GM19397 (cell line): ENCODE data around the gene AOX1.
"Not testable (repeated sequence)": the region's sequence is repeated elsewhere in the genome, so short reads cannot be mapped to it uniquely, and the experiment has no call there.

Experiments
- ATAC-seq: cut with Tn5 transposase; IDR thresholded peaks from one replicate; pipeline ENCODE4 v1.9.1; 2021; ENCODE audit warnings: mild to moderate bottlenecking, moderate library complexity; ENCODE audit not compliant: unreplicated experiment

Gene AOX1

DNA sequence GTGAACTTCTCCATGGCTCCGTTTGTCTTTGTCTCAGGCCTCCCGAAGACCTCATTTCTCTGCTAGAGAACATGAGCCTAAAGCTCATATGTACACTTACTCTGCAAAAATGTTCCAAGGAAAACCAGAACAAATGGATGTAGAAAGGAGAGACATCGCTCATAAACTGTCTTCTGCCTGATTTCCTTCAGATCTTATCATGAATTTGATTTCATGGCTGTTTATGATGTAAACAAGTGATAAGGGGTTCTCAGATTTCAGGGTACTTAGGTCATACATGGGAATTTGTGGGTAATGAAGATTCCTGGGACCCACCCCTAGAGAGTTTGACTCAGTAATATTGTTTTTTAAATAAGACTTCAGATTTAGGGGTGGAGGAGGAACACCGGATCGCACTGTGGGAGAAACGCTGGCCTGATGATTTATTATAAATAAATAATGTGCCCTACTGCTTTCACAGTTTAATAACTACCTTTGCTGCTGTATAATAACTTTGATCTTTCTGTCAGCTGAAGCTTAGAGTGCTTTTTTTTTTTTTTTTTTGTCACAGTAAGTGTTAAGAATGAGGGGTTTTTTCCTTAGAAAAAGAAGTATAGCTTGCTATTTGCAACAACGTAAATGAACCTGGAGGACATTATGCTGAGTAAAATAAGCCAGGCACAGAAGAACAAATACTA, 14.9 kb downstream of the AOX1 start:
- no peak for ATAC-seq

DNA sequence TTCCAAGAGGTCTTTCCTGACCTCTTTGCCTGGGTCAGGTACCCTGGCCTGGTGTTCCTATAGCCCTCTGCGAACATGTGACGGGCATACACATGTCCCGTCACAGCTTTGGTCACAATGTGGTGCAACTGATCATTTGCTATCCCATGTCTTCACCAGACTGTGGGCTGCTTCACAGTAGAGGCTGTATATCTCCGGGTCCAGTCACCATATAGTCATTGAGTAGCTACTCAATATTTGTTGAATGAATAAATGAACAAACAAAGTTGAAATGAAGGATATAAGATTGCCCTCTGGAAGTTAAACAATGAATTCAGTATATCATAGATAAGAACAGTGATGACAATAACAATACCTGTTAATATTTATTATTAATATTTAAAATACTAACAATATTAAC, 16.8 kb downstream of the AOX1 start:
- no peak for ATAC-seq

DNA sequence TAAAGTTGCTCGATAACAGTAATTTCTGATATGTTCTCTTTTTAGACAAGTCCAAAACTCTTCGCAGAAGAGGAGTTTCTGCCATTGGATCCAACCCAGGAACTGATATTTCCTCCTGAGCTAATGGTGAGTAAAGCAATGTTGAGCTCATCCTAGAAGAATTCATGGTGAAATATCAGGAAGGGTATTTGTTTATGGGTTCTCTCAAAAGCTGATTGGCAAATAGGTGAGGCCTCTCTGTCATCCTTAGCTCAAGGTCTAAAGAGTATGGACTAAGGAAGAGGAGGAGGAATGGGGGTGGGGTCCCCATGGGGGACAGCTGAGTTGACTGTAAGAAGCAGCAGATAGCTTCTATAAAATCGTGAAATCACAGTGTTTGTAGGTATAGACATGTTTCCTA, 18.2 kb downstream of the AOX1 start:
- ATAC-seq, result no peak

DNA sequence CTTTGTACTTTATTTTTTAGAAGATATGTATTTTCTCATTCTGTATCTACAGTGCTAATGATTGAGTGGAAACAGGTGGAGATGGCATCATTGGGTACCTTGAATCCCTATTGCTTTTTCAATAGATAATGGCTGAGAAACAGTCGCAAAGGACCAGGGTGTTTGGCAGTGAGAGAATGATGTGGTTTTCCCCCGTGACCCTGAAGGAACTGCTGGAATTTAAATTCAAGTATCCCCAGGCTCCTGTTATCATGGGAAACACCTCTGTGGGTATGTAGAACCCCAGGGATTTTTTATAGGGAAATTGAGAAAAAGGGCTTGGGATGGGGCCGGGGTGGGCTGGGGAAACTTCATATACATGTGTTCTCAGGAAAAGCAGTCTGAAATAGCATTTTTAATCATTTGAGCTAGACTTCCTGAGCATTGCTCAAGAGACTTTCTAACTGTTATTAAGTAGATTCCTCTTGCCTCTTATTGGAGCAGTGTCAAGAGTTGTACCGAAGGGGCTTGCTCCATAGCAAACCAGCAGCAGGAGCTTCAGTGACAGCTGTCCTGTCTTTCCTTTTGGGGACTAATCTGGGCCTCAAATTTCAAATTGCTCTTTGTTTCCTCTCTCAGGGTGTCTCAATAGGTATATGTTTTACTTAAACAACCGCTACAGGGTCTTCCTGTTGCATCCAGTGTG, 18.9 kb downstream of the AOX1 start:
- ATAC-seq, result no peak

DNA sequence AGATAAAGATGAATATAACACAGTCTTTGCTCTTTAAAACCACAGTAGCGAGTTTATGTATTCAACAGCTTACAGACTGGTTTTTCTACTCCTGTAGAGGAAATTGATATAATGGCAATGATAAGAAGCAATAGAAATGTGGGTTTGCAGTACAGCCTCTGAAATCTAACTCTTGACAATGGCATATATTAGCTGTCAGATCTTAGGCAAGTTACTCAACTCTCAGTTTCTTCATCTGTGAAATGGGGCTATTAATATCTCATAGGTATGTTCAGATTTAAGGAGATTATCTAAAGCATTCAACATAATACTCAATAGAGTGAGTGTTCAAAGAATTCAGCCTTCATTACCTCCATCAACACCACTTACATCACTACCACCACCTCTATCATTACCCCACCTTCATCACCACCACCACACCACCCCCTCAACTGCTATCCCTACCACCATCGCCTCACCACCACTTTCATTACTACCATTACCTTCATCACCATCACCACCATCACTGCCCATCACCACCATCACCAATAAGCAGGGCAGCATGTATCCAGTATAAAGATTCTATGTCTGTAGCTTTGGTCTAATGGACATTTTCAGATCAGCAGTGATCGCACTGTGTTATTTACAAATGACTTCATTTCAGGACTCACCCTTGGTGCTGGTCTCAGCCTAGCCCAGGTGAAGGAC, 22.7 kb downstream of the AOX1 start:
- no peak for ATAC-seq

DNA sequence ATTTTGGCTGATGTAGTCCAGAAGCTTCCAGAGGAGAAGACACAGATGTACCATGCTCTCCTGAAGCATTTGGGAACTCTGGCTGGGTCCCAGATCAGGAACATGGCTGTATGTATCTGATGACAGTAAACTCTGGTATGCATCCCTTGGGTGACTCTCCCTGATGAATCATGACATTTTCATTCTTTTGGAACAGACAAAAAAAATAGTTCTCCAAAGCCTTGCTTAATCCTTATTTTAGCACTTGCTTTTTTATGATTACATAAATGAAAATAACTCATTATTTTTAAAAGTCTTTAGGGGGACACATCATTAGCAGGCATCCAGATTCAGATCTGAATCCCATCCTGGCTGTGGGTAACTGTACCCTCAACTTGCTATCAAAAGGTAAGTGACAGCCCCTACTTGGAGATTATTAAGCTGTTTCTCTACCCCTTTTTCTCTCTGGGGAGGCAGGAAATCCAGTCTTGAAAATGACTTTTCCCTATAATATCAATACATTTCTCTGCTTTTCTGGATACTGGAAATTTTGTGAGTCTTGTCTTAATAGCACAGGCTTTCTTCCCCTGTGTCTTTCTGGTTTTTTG, 23.3 kb downstream of the AOX1 start:
- no peak for ATAC-seq

DNA sequence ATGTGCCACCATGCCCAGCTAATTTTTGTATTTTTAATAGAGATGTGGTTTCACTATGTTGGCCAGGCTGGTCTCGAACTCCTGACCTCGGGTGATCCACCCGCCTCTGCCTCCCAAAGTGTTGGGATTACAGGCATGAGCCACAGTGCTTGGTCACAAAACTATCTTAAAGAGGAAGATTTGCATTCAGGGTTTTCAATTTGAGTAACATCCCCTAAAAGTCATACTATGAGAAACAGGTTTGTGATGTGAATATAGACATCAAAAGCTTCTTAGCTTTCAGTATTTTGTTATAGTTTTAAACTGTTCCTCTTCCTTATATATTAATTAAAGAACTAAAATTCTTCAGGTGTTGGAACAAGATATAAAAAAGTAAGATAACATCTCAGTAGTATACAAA, 24.4 kb downstream of the AOX1 start:
- ATAC-seq, result not testable (repeated sequence)

DNA sequence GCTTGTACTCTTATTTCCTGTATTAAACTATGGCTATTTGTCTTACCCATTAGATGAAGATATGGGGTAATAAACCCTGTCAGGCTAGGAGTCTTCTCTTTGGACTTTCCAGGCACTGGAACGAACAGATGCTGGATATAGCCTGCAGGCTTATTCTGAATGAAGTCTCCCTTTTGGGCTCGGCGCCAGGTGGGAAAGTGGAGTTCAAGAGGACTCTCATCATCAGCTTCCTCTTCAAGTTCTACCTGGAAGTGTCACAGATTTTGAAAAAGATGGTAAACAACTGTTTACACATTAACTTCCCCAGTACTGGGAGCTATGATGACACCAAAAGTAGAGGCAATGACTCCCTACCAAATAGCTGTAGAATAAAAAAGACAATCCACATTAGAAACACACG, 27.9 kb downstream of the AOX1 start:
- ATAC-seq, result no peak

DNA sequence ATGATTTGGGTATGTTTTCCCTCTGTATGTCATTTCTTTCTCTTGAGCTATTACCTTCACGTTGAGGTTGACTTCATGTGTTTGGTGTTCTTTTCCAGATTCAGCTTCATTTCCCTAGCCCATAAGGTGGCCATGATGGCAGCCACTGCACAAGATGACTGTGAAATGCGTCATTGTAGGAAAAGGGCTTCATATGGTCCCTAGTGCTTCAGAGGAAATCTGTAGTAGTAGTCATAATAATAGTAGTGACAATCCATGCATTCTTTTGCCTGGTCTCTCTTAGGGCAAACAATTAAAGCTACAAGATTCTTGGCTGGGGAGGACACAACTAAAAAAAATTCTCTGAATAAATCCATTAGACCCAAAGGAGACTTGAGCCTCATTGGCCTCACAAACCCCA, 28.4 kb downstream of the AOX1 start:
- ATAC-seq, result no peak

DNA sequence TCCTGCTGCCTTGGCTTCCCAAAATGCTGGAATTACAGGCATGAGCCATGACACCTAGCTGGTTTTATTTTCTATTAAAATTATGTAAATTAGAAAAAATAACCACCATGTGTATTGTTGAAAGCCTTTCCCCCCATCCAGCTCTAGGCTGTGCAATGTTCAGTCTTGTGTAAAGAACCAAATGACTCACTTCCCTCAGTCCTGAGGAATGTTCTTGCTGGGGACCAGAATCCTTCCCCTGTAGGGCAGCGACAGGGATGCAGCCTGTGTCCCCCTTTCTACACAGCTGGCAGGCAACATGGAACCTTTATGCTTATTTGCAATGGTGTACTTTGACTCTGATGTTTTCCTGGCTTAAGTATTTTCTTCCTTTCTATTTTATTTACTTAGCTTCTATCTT, 29.4 kb downstream of the AOX1 start:
- ATAC-seq, result no peak

DNA sequence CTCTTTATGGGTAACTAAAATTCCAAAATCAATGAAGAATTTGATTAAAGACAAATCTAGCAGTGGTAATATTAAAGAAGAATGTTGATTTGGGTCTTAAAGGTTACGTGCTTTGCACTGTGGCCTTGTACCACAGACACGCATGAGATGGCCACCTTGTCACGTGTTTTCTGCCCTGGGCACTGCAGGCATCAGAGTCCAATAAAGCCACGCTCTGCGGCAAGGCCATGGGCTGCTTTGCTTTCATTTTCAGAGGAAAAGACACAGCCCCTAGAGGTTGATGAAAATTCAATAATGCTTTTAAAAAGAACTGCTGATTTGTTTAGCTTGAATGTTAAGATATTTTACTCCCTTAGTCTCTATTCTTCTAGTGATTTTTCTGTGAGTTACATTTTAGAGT, 30.4 kb downstream of the AOX1 start:
- ATAC-seq, result no peak

DNA sequence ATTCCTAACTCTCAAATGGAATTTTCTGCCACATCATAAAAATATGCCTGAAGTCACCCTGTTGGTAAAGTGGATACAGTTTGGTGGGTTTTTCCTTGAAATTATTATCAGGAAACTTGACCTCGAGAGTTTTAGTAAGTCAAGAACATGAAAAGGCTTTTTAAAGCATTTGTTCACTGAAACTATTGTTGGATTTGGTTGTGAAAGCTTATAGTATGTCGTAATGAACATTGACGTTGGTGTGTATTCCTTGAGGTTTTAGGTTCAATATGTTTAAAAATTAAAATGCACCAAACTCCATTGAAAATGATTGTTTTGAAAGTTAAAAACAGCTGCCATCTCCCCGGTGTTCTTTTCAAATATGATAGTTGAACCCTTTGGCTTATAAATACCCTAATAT, 30.8 kb downstream of the AOX1 start:
- ATAC-seq, result no peak

DNA sequence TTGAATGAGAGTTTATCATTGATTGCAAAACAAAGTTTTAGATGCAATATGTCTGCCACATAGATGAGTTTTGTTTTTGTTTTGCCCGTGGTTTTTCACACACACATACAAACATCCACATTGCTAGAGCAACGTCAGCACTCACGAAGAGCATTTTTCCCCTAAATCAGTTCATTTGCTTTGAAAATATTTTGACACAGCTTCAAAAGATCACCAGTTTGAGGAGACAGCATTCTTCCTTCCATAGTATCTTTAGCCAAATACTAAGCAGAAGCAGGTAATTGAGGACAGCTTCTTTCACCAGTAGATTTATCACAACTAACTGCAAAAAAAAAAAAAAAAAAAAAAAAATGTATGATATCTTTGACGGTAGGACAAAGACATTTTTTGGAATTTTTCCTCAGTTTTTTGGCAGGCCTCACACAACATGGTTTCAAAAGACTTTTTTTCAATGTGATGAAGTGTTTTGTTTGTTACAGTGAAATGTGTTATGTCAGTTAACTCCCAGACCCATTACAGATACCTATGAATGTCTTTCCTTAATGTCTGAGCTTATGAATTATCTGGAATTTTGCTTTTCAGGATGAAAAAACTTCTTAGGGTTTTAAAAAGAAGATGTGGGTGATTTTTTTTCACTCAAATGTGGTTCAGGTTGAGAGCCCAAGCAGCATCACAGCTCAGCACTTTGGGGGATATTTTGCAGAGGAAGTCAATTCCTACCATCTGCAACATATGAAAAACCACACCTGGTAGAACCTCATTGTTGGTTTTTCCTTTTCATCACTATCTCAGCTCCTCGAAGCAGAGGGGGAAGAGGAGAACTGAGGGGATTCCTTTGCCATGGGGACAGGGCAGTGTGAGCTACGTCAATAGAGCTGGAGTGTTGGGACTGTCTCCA, 31.6 kb downstream of the AOX1 start:
- ATAC-seq, result no peak

DNA sequence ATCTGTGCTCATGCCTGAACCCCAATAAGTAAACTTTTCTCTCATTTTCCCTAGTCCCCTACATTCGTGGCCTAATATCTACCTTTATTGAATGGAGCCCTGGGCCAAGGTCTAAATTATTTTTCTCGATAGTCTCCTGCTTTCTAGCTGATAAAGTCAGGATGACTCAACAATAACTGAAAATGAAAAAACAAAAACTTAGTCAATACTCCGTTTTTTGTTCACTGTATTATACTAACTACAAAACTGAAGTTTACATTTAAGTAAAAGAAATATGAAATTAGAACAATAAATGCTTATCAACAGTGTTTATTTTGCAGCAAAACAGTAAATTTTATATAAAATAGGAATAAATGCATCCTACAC, 32.2 kb downstream of the AOX1 start:
- no peak for ATAC-seq

DNA sequence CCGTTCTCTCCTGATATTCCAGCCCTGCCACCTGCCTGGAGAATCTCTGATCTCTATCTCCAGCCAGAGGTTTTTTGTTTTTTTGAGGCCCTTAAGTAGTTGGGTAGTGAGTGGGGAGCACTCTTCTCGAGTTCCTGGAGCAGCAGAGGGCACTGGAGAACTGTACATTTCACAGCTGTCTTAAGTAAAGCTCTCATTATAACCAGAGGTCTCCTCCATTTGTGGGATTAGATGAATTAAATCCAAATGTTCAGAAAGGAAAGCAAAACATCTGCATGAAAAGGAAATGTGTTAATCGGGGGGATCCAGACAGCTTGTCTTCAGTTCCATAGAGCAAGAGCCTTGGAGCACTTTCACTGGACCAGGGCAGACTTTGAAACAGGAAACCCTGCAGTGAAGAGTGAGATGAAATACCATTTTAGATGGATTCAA, 32.8 kb downstream of the AOX1 start:
- ATAC-seq, result no peak

DNA sequence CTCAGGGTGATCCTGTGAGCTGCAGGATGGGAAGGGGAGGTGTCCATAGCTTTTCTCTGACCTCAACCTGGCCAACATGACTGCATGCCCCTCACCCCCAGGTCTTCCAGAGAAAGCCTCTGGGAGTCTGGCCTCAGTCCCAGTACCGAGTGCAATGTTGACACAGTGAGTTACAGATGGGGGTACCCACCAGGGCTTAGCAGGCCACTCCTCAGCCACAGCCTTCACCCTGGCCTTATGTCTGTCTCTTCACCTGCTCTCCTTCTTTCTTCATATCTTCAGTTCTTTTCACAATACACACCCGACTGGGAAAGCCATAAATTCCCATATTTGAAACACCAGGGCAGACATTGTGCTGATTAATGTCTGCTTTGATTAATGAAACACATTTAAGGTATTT, 33.5 kb downstream of the AOX1 start:
- no peak for ATAC-seq

DNA sequence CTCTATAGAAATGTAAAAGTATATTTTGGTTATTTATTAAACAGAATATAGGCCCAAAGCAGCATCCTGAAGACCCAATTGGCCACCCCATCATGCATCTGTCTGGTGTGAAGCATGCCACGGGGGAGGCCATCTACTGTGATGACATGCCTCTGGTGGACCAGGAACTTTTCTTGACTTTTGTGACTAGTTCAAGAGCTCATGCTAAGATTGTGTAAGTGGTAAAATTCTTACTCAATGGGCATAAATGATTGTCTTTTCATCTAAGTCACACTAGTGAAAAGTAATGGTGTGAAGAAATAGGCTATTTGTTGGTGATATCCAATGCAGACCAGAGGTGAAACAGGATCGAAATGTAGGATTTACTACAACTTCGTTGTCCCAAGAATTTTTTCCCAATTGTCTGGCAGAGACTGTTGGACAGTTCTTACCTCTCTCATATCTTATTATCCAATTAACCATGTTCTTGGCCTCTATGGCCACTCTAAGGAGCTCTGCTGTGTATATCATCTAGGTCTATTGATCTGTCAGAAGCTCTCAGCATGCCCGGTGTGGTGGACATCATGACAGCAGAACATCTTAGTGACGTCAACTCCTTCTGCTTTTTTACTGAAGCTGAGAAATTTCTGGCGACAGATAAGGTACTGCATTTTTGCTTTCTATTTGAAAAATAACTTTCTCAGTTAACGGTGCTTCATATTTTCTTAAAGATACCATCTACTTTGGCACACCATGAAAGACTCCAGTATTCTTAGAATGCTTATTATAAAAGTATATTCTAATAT, 35.0 kb downstream of the AOX1 start:
- no peak for ATAC-seq

DNA sequence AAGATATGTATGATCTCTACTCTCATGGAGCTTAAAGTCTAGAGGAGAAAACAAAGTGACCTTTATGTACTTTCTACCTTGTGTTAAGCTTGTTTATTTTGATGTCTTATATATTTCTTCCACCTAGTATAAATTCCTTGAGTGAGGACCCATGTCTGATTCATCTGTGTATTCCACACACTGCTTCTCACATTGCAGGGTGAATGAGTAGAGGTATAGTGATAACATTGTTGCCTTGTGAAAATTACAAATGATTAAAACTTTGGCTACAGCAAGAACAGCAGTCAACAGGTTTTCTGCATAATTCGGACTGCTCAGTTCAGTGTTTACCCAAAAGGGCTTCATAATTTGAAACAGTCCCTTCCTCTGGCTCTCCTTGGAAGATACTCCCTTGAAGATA, 36.3 kb downstream of the AOX1 start:
- ATAC-seq, result no peak

DNA sequence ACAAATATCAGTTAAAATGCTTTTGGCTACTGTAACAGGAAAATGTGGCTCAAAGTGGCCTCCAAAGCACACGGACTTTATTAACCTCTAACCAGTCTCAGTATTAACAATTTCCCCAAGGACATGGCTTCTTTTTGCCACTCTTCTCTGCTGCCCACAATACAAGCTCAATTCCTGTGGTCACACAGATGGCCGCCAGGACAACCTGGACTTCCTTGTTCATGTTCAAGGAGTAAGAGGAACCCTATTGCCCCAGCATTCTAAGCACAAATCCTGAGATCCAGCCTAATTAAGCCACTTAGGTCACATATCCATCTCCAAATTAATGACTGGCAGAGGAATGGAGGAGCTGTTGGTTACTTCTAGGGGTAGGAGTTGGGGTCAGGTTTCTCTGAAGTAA, 38.2 kb downstream of the AOX1 start:
- ATAC-seq, result no peak

DNA sequence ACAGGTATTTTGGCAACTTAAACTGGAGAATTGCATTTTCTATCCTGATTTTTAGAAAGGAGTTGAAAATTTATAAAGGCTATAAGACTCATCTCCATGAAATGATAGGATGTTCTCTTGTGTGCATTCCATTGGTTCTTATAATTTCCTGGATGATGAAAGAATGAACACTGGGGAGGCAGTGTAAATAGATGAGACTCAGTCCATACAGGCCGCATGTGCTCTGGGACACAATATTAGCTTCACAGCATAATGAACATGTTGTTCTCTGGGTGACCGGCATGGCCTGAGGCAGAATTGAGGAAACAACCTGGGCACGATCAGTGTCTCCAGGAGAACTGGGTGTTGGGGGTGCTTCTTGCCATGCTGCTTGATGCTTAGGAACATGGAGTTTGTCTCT, 38.8 kb downstream of the AOX1 start:
- no peak for ATAC-seq
